Upper lobe of left lung (tissue), 4 donors: ENCODE data around the gene MYO1C.

Experiments used
- CTCF ChIP-seq, 6 experiments: fragments of 450-650 bp in 4 of 6; fragments of 200-600 bp in 2 of 6; sonication (generic) in 2 of 6; IDR thresholded peaks; one replicate each; pipeline ENCODE4 v1.5.1; 2016 to 2019; ENCODE audit warnings: antibody characterized with exemption in 6 of 6
- POLR2A ChIP-seq, 4 donors: fragments of 450-650 bp; IDR thresholded peaks; one replicate each; pipeline ENCODE4 v1.5.1; 2016 to 2017; ENCODE audit warnings: antibody characterized with exemption in 4 of 4, mild to moderate bottlenecking in 2 of 4

- TF ChIP-seq POLR2A (IDR thresholded peaks at IDR 0.05) (no peak), CTCF (IDR thresholded peaks at IDR 0.05) (no peak)
Measured at GRCh38 chr17:1461198-1461944, 31.1 kb downstream of the MYO1C start.
